SIG-M5 treated with dmso at 0.1 percent for 504 hours (cell line): ENCODE results near the gene CLTCL1.
"Not testable (repeated sequence)": the region's sequence is repeated elsewhere in the genome, so short reads cannot be mapped to it uniquely, and the experiment has no call there.

ENCODE experiments used
- DNase-seq: peaks from one replicate; lab custom pipeline; 2025; ENCODE audit not compliant: unreplicated experiment; lab: John Stamatoyannopoulos, UW

The CLTCL1 gene

DNA sequence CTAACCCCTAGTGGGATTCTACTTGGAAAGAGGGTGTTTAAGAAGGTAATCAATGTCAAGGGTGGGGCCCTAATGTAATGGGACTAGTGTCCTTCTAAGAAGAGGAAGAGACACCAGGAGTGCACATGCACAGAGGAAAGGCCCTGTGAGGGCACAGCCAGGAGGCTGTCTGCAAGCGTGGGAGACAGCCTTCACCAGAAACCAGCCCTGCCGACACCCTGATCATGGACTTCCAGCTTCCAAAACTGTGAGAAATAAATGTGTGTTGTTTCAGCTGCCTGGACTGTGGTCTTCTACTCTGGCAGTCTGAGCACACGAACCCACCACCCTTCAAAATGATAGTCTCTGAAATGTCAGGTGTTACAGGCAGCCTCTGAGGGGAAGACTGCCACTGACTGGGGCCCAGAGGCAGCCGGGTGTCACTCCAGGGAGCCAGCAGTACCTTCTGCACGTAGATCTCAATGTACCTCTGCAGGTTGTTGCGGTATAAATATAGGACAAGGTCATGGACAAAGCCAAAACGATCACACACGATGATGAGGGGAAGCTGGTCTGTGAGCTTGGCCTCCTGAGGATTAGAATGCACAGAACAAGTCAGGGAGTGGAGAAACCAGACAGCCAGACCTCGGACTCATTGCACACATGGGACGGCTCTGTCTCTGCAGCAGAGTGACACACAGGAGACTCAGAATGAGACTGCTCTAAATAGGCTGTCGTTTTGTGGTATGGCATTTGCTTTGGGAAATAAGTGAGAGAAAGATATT is 69.1 kb downstream of the CLTCL1 start:
- no peak for DNase-seq

DNA sequence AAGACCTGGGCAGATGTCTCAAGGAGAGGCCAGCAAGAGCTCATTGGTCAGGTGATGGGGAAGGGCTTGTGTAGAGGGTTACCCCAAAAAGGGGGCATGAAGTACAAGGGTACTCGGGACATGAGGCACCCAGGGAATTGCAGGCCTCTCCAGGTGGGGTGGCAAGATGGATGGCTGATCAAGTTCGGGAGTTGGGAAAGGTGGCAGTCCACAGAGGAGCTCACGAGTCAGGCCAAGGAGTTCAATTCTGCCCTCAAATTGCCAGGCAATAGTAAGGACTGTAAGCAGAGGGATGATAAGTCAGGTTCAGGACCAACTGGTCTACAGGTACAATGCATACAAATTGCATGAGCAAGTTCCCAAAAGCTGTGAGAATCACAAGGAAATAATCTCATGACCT is 70.7 kb downstream of the CLTCL1 start:
- DNase-seq: no peak

DNA sequence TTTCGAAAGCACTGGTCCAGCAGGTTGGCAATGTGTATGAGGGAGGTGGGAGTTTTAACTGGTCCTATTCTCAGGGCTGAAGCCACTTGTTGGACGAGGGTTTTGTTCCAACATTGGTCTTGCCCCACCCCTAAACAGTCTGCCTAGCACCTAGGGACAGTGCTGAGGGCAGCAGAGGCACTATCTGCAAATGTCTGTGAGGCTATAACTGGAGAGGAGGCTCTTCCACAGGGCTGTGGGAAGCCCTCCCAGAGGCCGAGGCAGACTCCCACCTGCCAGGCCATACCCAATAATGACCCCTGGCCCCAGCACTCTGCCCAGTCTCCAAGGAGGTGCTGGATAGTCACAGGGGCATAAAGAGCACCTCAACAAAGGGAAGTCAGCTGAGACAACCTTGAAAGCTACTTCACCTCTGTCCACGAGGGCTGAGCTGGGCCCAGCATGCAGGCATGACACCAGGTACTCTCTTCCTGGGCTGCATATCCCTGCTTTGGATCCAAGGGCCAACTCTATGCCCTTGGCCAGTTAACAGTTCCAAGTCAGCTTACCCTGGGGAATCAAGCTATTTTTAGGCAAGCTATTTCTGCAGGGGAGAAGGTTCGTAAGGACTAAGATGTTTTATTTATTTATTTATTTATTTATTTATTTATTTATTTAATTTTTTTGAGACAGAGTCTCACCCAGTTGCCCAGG is 72.8 kb downstream of the CLTCL1 start:
- DNase-seq: no peak

DNA sequence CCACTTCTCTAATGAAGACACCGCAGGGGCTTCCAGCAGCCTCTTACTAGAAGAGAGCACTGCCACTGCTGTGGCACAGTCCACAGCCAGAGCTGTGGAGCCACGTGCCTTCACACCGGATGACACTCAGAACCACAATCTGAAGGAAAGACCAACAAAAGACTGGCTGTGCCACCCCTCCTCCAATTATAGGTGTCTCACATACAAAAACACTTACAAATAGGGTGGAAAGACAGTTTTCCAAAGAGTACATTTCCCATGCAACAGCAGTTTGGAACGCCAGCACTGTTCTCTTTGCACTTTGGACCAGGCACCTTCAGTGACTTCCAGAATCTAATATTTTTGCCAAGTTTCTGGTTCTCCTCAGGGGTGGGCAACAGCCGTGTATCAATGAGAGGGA is 74.9 kb downstream of the CLTCL1 start:
- no peak for DNase-seq

DNA sequence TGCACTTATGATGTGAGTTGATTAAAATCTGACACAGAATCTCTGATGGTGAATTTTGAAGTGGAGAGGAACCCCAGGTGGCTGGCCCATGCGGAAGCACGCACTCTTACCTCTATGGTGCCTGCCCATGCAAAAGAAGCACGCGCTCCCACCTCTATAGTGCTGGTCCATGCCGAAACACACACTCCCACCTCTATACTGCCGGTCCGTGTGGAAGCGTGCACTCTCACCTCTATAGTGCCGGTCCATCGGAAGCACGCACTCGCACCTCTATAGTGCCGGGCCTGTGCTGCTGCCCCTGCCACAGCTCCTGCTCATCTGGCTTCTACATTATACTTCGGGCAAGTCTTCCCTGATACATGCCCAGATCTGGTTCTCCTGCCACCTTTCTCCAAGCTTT is 76.2 kb downstream of the CLTCL1 start:
- DNase-seq: no peak

DNA sequence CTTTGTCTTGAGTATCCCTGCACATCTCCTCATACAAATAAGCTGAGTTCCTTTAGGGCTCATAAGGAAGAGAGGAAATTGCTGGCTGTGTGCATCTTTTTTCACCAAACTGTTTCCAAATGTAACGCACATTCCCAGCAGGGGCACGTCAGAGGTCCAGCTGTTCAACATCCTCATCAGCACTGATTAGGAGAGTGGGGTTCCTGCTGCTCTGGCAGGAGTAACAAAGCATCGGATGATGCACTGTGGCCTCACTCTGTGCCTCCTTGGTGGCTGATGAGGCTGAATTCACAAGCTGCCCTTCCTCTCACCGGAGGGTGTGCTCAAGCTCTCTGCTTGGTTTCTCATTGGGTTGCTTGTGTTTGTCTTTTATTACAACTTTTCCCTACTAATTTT is 77.4 kb downstream of the CLTCL1 start:
- no peak for DNase-seq

DNA sequence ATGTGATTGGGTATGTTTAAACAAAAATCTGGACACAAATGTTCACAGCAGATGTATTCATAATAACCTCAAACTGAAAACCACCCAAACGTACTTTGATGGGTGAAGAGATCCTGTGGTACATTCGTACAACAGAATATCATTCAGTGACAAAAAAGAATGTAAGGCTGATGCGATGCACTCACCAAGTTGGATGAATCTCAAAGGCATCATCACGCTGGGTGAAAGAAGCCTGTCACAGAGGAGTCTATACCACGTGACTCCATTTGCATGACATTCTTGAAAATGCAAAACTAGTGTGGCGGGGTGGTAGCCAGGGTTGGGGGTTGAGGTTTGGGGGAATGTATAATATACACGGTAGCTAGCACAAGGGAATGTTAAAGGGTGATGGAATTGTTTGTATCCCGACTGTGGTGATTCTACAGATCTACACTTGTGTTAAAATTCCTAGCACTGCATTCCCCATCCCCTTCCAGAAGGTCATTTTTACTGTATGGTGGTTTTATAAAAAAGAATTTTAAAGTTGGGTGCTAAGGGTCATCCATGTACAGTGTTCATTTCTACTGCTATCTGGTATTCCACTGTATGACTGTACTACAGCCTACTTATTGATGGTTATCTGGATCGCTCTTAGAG is 78.0 kb downstream of the CLTCL1 start:
- DNase-seq: no peak

DNA sequence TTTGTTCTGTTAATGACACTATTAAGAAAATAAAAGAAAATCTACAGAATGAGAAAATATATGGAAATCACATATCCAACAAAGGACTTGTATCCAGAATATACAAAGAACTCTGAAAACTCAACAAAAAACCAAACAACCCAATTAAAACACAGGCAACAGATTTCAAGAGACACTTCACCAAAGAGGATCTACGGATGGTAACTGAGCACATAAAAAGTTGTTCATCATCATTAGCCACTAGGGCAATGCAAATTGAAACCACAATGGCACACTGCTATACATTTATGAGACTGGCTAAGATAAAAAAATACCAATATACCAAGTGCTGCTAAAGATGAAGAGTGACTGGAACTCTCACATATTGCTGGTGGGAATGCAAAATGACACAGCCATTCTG is 78.5 kb downstream of the CLTCL1 start:
- no peak for DNase-seq

DNA sequence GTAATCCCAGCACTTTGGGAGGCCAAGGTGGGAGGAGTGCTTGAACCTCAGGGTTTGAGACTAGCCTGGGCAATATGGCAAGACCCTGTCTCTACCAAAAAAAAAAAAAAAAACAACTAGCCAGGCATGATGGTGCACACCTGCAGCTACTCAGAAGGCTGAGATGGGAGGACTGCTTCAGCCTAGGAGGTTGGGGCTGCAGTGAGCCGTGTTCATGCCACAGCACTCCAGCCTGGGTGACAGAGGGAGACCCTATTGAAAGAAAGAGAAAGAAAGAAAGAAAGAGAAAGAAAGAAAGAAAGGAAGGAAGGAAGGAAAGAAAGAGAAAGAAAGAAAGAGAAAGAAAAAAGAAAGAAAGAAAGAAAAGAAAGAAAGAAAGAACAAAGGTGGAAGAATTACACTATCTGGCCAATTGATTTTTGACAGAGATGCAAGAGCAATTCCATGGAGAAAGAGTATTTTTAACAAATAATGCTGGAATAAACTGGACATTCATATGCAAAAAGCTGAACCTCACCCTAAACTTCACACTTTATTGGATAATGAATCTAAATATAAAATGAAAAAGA is 79.1 kb downstream of the CLTCL1 start:
- DNase-seq: no peak

DNA sequence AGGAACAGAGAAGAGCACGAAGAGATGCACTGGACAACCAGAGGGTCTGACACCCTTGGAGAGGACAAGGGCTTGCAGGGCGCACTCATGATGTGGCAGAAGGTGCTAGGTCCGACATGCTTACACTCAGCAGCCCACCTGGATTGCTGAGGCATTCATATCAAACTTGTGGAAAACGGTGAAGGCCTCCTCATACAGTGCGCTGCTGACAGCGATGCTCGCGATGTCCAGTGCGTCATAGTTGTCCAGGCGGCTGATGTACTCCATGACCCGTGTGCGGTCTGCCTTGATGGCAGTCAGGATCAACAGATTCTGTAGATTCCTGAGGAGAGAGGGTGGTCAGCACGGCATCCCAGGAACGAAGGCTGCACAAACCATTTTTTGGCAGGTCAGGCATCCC is 81.3 kb downstream of the CLTCL1 start:
- no peak for DNase-seq

DNA sequence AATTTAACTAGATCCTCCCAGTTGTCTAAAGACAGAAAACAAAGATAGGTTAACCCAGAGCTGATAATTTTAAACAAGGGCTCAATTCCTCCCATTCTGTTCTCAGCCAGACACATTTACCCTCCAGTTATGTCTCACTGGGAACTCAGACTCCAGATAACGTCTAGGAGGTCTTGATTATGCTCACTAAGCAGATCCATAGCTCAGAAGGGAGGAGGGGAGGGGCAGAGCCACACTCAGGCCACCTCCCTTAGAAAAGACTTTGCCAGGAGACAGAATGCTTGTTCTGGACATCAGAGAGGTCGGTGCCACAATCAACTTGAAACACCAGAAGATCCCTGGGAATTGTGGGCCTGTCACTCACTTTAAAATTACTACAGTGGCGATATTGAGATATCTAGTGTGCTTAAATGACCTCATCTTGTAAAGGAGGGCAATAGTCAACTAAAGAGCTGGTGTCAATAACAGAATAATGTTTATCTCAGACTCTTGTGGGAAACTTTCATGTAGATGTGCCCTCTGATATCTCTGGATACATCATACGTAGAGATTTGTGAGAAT is 83.2 kb downstream of the CLTCL1 start:
- no peak for DNase-seq

DNA sequence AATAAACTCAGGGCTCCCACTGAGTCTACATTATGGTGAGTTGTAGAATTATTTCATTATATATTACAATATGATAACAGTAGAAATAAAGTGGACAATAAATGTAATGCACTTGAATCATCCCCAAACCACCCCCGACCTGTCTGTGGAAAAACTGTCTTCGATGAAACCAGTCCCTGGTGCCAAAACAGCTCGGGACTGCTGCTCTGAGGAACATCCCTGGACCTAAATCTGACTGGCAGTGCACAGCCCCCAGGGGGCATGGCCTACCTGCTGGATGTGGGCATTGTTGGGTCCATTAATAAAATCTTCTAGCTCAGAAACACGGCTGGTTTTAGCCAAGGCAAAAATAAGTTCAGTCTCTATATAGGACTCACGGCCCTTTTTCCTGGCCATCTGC is 83.6 kb downstream of the CLTCL1 start:
- DNase-seq: no peak

DNA sequence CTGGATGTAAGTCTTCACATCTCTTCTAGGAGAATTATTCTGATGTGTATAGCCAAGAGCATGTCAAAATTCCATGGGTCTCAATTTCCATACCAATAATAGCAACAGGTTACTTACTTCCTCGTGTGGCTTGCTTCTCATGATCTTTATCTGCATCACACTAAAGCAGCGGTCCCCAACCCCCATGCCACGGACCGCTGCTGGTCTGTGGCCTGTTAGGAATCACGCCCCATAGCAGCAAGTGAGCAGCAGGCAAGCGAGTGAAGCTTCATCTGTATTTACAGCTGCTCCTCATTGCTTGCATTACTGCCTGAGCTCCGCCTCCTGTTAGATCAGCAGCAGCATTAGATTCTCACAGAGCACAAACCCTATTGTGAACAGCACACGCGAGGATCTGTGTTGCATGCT is 84.1 kb downstream of the CLTCL1 start:
- no peak for DNase-seq

DNA sequence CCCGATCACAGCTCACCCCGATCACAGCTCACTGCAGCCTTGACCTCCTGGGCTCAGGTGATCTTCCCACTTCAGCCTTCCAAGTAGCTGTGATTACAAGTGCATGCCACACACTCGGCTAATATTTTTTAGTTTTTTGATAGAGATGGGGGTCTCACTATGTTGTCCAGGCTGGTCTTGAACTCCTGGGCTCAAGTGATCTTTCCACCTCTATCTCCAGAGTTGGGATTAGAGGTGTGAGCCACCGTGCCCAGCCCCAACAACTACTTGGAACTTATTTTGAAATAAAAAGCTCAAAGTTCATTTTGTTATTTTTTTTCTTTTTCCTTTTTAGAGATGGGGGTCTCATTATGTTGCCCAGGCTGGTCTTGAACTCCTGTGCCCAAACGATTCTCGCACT is 85.2 kb downstream of the CLTCL1 start:
- no peak for DNase-seq

DNA sequence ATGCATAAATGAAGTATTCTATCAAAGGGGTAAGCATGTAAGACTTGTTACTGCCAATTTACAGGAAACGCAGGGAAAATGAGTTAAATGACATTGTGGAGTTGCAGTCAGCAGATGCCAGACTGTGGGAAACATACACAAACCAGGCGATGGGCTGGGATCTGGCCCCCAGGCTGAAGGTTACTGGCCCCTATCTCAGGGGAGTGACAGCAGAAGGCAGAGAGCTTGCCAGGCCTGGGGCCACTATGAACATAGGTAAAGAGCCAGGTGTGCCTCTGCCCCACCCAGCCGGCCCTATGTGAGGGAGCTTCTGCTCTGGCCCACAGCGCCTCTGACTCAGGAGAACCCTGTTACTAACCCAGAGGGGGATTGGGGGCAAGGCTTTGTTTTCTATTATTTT is 86.9 kb downstream of the CLTCL1 start:
- DNase-seq: no peak

DNA sequence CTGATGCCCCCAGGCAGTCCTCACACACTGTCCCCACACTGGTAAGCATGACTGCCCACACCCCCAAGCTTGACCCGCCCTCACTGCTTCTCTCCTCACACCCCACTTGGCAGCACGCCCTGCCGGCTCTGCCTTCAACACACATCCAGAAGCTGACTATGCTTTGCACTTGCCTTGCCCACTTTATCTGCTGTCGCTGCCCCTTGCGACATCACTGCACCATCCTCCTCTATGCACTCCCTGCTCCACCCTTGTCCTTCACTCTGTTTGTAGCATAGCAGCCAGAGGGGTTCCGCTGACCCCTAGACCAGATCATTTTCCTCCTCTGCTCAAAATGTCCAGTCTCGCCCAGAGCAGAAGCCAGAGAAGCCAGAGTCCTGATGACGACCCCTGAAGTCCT is 87.7 kb downstream of the CLTCL1 start:
- DNase-seq: no peak

DNA sequence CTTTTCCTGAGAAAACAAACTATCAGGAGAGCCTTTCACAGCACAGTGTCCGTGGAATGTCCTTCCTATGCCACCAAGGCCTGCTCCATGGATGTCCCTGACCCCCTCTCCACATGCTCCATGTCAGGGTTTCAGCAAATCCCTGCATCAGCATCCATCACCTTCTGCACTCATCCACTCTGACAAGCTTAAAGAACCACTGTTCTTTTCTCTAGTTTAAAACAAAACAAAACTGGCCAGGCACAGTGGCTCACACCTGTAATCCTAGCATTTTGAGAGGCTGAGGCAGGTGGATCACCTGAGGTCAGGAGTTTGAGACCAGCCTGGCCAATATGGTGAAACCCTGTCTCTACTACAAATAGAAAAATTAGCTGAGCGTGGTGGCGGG is 88.7 kb downstream of the CLTCL1 start:
- not testable (repeated sequence) for DNase-seq

DNA sequence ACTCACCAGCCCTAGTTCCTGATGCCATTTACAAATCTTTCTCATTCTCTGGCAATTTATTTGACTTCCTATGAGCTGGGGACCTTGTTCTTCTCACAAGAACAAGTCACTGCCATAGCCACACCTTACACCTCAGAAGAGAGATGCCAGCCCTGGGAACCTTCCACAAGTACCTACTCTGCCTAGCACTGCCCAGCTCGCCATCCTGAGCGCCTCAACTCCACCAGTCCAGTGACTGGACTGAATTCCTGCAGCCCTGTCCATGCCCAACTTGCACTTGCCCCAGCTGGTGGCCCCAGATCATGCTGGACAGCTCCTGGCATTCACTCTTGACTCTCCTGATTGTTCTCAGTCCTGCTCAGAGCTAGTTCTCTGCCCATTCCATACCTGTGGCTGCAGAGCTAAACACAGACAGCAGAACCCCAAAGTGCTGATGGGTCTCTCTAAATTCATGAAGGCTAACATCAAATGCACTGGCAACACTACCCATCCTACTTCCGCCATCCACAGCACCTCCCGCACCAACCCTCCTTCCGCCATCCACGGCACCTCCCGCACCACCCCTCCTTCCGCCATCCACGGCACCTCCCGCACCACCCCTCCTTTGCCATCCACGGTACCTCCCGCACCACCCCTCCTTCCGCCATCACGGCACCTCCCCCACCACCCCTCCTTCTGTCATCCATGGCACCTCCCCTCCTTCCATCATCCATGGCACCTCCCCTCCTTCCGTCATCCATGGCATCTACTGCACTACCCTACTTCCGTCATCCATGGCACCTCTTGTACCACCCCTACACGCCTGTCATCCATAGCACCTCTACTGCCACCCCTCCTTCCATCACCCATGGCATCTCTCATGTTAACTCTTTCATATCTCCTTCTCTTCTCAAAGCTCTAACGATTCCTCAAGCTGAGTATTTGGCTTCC is 89.4 kb downstream of the CLTCL1 start:
- DNase-seq: no peak

DNA sequence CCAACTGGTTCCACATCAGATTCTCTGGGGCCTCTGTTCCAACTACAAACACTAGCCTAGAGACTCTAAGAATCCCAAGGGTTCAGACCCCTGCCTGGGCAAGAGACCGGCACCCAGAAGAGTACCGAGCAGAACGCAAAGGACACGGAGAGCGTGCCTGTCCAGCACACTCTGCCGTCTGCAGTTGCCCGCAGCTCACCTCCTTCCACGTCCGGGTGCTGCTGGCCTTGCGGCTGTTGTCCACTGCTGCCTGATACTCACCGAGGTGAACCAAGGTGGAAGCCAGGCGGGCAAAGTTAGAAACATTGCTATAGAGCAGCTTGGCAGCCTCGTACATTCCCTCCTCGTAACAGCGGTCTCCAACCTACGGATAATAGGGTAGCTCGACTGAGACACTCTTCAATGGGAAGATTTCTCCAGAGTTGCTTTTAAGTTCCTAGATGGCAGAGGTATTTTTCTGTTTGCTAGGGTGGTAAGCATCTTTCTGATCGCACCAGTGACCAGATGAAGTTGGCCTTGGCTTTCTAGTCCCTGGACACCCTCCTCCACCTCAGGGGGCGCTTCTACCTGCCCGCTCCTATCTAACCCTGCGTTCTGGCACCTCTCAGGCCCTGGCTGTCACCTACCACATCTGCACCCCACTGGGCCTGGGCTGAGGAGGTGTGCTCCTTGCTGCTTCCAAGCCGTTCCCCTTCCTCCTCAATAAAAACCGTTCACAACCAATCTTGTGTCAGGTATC is 90.2 kb downstream of the CLTCL1 start:
- no peak for DNase-seq

DNA sequence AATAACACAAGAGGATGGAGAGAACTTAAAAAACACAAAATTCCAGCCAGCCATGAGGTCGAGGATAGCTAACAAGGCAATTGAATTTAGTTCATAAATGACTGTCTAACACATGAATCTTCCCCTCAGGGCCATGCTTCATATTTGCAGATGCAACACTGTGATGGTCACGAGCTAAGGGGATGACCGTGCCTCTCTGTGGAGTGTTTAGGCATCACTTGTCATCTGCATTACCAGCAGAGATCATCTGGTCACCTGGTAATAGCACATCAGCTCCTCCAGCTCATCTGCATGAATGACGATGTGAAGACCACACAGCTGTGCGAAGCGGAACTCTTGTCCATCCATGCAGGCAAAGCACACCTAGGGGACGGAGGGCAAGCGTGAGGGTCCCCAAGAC is 92.0 kb downstream of the CLTCL1 start:
- DNase-seq: no peak
